GM19372 (cell line): ENCODE data around the gene RGS16.

Experiments
- ATAC-seq: cut with Tn5 transposase; IDR thresholded peaks from one replicate; pipeline ENCODE4 v1.9.1; 2021; ENCODE audit warnings: mild to moderate bottlenecking, low read depth, moderate library complexity; ENCODE audit not compliant: unreplicated experiment

RGS16 gene

GRCh38 chr1:182587093-182587492 is 17.1 kb downstream of the RGS16 start:
- ATAC-seq, result no peak

- ATAC-seq, result no peak
These were observed 17.8 kb downstream of the RGS16 start for GRCh38 chr1:182586380-182586779.

GRCh38 chr1:182584746-182585145 is 19.4 kb downstream of the RGS16 start:
- no peak for ATAC-seq

GRCh38 chr1:182580736-182581135 is 23.5 kb downstream of the RGS16 start:
- no peak for ATAC-seq

- no peak for ATAC-seq
These were observed 28.5 kb downstream of the RGS16 start for GRCh38 chr1:182575540-182576149.

- no peak for ATAC-seq
These were observed 30.0 kb downstream of the RGS16 start for GRCh38 chr1:182574156-182574555.

- no peak for ATAC-seq
These were observed 33.6 kb downstream of the RGS16 start for GRCh38 chr1:182570611-182570970.

GRCh38 chr1:182569939-182570610 is 34.1 kb downstream of the RGS16 start:
- no peak for ATAC-seq

GRCh38 chr1:182568647-182569284 is 35.4 kb downstream of the RGS16 start:
- ATAC-seq, result no peak

GRCh38 chr1:182567629-182568028 is 36.6 kb downstream of the RGS16 start:
- no peak for ATAC-seq

- no peak for ATAC-seq
These were observed 38.7 kb downstream of the RGS16 start for GRCh38 chr1:182565537-182565936.

GRCh38 chr1:182564406-182565004 is 39.7 kb downstream of the RGS16 start:
- ATAC-seq, result no peak

GRCh38 chr1:182563095-182563494 is 41.1 kb downstream of the RGS16 start:
- ATAC-seq, result no peak

- no peak for ATAC-seq
These were observed 42.7 kb downstream of the RGS16 start for GRCh38 chr1:182561456-182561855.

- no peak for ATAC-seq
These were observed 43.7 kb downstream of the RGS16 start for GRCh38 chr1:182560392-182560984.

- no peak for ATAC-seq
These were observed 47.9 kb downstream of the RGS16 start for GRCh38 chr1:182556279-182556678.

GRCh38 chr1:182555493-182555892 is 48.7 kb downstream of the RGS16 start:
- ATAC-seq, result no peak

- ATAC-seq, result no peak
These were observed 51.7 kb downstream of the RGS16 start for GRCh38 chr1:182552527-182552926.

- no peak for ATAC-seq
These were observed 54.4 kb downstream of the RGS16 start for GRCh38 chr1:182549811-182550210.

- ATAC-seq, result no peak
These were observed 54.8 kb downstream of the RGS16 start for GRCh38 chr1:182549346-182549745.
